Activated naive CD8-positive, alpha-beta T cell (primary cell): Measurements from ENCODE around the gene CDKN1B.
"Not testable (repeated sequence)": the region's sequence is repeated elsewhere in the genome, so short reads cannot be mapped to it uniquely, and the experiment has no call there.

ENCODE experiments used
- H3K27ac Mint-ChIP-seq: one replicate; pipeline ENCODE4 v1.8.0; 2021; ENCODE audit warnings: mixed read lengths
- H3K27me3 Mint-ChIP-seq: one replicate; pipeline ENCODE4 v1.8.0; 2021; ENCODE audit warnings: mixed read lengths
- H3K36me3 Mint-ChIP-seq: one replicate; pipeline ENCODE4 v1.8.0; 2021; ENCODE audit warnings: mixed read lengths
- H3K4me1 Mint-ChIP-seq: one replicate; pipeline ENCODE4 v1.8.0; 2021; ENCODE audit warnings: low read depth, mixed read lengths
- H3K4me3 Mint-ChIP-seq: one replicate; pipeline ENCODE4 v1.8.0; 2021; ENCODE audit warnings: mild to moderate bottlenecking, mixed read lengths
- H3K9me3 Mint-ChIP-seq: one replicate; pipeline ENCODE4 v1.8.0; 2021; ENCODE audit warnings: low read depth, mixed read lengths

CDKN1B gene

GRCh38 chr12:12725086-12725955 is 8.2 kb downstream of the CDKN1B start:
- H3K36me3 Mint-ChIP-seq = peaks cover 8% of the 10 kb centered on the region

GRCh38 chr12:12725956-12726554 is 8.9 kb downstream of the CDKN1B start:
- Mint-ChIP-seq H3K4me3 (peak overlapping the region; percentile 90), H3K4me1 (peaks cover 55% of the 10 kb centered on the region), H3K9me3 (no peaks in the 10 kb centered on the region), H3K27ac (peak overlapping the region; percentile 95), H3K27me3 (no peaks in the 10 kb centered on the region), H3K36me3 (peaks cover 2% of the 10 kb centered on the region)

More at GRCh38 chr12:12725086-12725955, 8.2 kb downstream of the CDKN1B start:
- peaks cover 62% of the 10 kb centered on the region for H3K4me1 Mint-ChIP-seq
- peak overlapping the region; percentile 95 for H3K27ac Mint-ChIP-seq
- H3K4me3 Mint-ChIP-seq = peak overlapping the region; percentile 90
- H3K27me3 Mint-ChIP-seq = no peaks in the 10 kb centered on the region
- H3K9me3 Mint-ChIP-seq = no peaks in the 10 kb centered on the region

- Mint-ChIP-seq H3K36me3 (peaks cover 2% of the 10 kb centered on the region), H3K9me3 (no peaks in the 10 kb centered on the region), H3K4me1 (peaks cover 49% of the 10 kb centered on the region), H3K4me3 (peak overlapping the region; percentile 90), H3K27me3 (no peaks in the 10 kb centered on the region), H3K27ac (peak overlapping the region; percentile 95)
Observed at GRCh38 chr12:12726555-12727093, 9.5 kb downstream of the CDKN1B start.

- Mint-ChIP-seq H3K27ac (no peak overlapping the region), H3K36me3 (peaks cover 2% of the 10 kb centered on the region), H3K9me3 (no peaks in the 10 kb centered on the region), H3K4me3 (no peak overlapping the region), H3K27me3 (no peaks in the 10 kb centered on the region), H3K4me1 (peaks cover 60% of the 10 kb centered on the region)
Observed at GRCh38 chr12:12731178-12731577, 14.0 kb downstream of the CDKN1B start.

GRCh38 chr12:12731785-12732184 is 14.6 kb downstream of the CDKN1B start:
- peaks cover 58% of the 10 kb centered on the region for H3K4me1 Mint-ChIP-seq
- peaks cover 2% of the 10 kb centered on the region for H3K36me3 Mint-ChIP-seq
- no peaks in the 10 kb centered on the region for H3K9me3 Mint-ChIP-seq
- H3K27me3 Mint-ChIP-seq = no peaks in the 10 kb centered on the region
- no peak overlapping the region for H3K4me3 Mint-ChIP-seq
- H3K27ac Mint-ChIP-seq = peak overlapping the region; percentile 16

- Mint-ChIP-seq H3K36me3 (peaks cover 2% of the 10 kb centered on the region), H3K4me3 (no peak overlapping the region), H3K27ac (peak overlapping the region; percentile 72), H3K27me3 (no peaks in the 10 kb centered on the region), H3K4me1 (peaks cover 59% of the 10 kb centered on the region), H3K9me3 (no peaks in the 10 kb centered on the region)
Observed at GRCh38 chr12:12733118-12733517, 15.9 kb downstream of the CDKN1B start.

- peak overlapping the region; percentile 73 for H3K27ac Mint-ChIP-seq
- no peaks in the 10 kb centered on the region for H3K9me3 Mint-ChIP-seq
- no peak overlapping the region for H3K4me3 Mint-ChIP-seq
- H3K36me3 Mint-ChIP-seq = no peaks in the 10 kb centered on the region
- no peaks in the 10 kb centered on the region for H3K27me3 Mint-ChIP-seq
- H3K4me1 Mint-ChIP-seq = peaks cover 51% of the 10 kb centered on the region
Observed at GRCh38 chr12:12734054-12734453, 16.9 kb downstream of the CDKN1B start.

GRCh38 chr12:12734561-12735071 is 17.4 kb downstream of the CDKN1B start:
- Mint-ChIP-seq H3K27ac (peak overlapping the region; percentile 73), H3K4me1 (peaks cover 49% of the 10 kb centered on the region), H3K27me3 (no peaks in the 10 kb centered on the region), H3K9me3 (no peaks in the 10 kb centered on the region), H3K4me3 (no peak overlapping the region), H3K36me3 (no peaks in the 10 kb centered on the region)

- no peaks in the 10 kb centered on the region for H3K27me3 Mint-ChIP-seq
- H3K4me3 Mint-ChIP-seq = peak overlapping the region; percentile 31
- peaks cover 43% of the 10 kb centered on the region for H3K4me1 Mint-ChIP-seq
- H3K27ac Mint-ChIP-seq = peak overlapping the region; percentile 81
- no peaks in the 10 kb centered on the region for H3K36me3 Mint-ChIP-seq
- no peaks in the 10 kb centered on the region for H3K9me3 Mint-ChIP-seq
Observed at GRCh38 chr12:12735301-12735700, 18.1 kb downstream of the CDKN1B start.

- H3K36me3 Mint-ChIP-seq = no peaks in the 10 kb centered on the region
- H3K27me3 Mint-ChIP-seq = no peaks in the 10 kb centered on the region
- H3K27ac Mint-ChIP-seq = peak overlapping the region; percentile 96
- peaks cover 42% of the 10 kb centered on the region for H3K4me1 Mint-ChIP-seq
- peak overlapping the region; percentile 85 for H3K4me3 Mint-ChIP-seq
- H3K9me3 Mint-ChIP-seq = no peaks in the 10 kb centered on the region
Observed at GRCh38 chr12:12736759-12737676, 19.9 kb downstream of the CDKN1B start.

GRCh38 chr12:12738152-12738551 is 21.0 kb downstream of the CDKN1B start:
- H3K9me3 Mint-ChIP-seq, H3K4me3 Mint-ChIP-seq, H3K27ac Mint-ChIP-seq, H3K36me3 Mint-ChIP-seq, H3K27me3 Mint-ChIP-seq: not testable (repeated sequence)
- H3K4me1 Mint-ChIP-seq = peaks cover 37% of the 10 kb centered on the region

- H3K4me3 Mint-ChIP-seq = no peak overlapping the region
- H3K4me1 Mint-ChIP-seq = peaks cover 15% of the 10 kb centered on the region
- H3K36me3 Mint-ChIP-seq = peaks cover 4% of the 10 kb centered on the region
- no peaks in the 10 kb centered on the region for H3K9me3 Mint-ChIP-seq
- H3K27ac Mint-ChIP-seq = no peak overlapping the region
- no peaks in the 10 kb centered on the region for H3K27me3 Mint-ChIP-seq
Observed at GRCh38 chr12:12741660-12742059, 24.5 kb downstream of the CDKN1B start.

- Mint-ChIP-seq H3K9me3 (no peaks in the 10 kb centered on the region), H3K4me3 (no peak overlapping the region), H3K27me3 (no peaks in the 10 kb centered on the region), H3K27ac (no peak overlapping the region), H3K36me3 (peaks cover 9% of the 10 kb centered on the region), H3K4me1 (peaks cover 7% of the 10 kb centered on the region)
Observed at GRCh38 chr12:12744546-12745305, 27.6 kb downstream of the CDKN1B start.
